ENCODE measurements around the gene GALNT9.

DNA sequence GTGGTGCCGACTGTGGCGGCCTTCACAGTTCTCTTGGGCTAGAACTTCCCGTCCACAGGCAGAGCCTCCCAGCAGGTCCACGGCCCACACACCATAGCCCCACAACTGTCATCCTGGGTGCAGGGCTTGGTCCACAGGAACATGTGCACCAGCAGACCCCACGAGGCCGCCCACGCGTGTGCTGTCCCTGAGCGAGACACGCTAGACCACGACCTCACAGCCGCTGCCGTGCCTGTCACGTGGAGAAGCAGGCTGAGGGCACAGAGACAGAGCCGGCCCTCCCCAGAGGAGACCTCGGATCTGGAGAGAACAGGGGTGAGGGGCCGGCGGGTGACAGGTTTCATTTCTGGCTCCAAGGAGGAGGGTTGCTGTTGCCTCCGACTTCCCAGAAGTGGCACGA is 8.9 kb upstream of the GALNT9 start:
- TF ChIP-seq, protein P1, sequence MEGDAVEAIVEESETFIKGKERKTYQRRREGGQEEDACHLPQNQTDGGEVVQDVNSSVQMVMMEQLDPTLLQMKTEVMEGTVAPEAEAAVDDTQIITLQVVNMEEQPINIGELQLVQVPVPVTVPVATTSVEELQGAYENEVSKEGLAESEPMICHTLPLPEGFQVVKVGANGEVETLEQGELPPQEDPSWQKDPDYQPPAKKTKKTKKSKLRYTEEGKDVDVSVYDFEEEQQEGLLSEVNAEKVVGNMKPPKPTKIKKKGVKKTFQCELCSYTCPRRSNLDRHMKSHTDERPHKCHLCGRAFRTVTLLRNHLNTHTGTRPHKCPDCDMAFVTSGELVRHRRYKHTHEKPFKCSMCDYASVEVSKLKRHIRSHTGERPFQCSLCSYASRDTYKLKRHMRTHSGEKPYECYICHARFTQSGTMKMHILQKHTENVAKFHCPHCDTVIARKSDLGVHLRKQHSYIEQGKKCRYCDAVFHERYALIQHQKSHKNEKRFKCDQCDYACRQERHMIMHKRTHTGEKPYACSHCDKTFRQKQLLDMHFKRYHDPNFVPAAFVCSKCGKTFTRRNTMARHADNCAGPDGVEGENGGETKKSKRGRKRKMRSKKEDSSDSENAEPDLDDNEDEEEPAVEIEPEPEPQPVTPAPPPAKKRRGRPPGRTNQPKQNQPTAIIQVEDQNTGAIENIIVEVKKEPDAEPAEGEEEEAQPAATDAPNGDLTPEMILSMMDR (IDR thresholded peaks at IDR 0.05): no peak
- no peak for TF ChIP-seq ZFX (IDR thresholded peaks at IDR 0.05; ENCODE audit: borderline replicate concordance)

Measured in 22Rv1 (cell line).